Heart right ventricle (tissue), 16 donors: ENCODE results near the gene EVA1B. TPM values are rescaled to one million over a fixed set of nuclear protein-coding genes. Genes with fewer than 3 reads are reported as not detected.

Experiments used
- ATAC-seq, 8 donors: fragments of 200-7000 bp; cut with Tn5 transposase; one replicate each; pipeline ENCODE4 v1.9.1; 2020; ENCODE audit warnings: mild to moderate bottlenecking in 8 of 8, moderate library complexity in 8 of 8, moderate number of reproducible peaks in 1 of 8
- DNase-seq, 2 donors: peaks; one replicate each; pipeline ENCODE4 v3.0.0-alpha.2; 2020
- H3K27ac ChIP-seq, 10 donors: fragments of 200-600 bp; sonication (generic) in 2 of 10; one replicate each; pipeline versions ENCODE4 v1.5.0 to v1.8.0; 2020 to 2022; ENCODE audit warnings: mild to moderate bottlenecking in 3 of 10
- H3K27me3 ChIP-seq, 7 donors: fragments of 200-600 bp; one replicate each; pipeline ENCODE4 v1.8.0; 2021 to 2022; ENCODE audit warnings: mild to moderate bottlenecking in 2 of 7
- H3K36me3 ChIP-seq, 9 donors: fragments of 200-600 bp; sonication (generic) in 1 of 9; one replicate each; pipeline versions ENCODE4 v1.5.0 to v1.8.0; 2020 to 2022; ENCODE audit warnings: mild to moderate bottlenecking in 2 of 9
- H3K4me1 ChIP-seq, 9 donors: fragments of 200-600 bp; sonication (generic) in 1 of 9; one replicate each; pipeline versions ENCODE4 v1.5.0 to v1.8.0; 2020 to 2022; ENCODE audit warnings: mild to moderate bottlenecking in 4 of 9
- H3K4me3 ChIP-seq, 10 donors: fragments of 200-600 bp; sonication (generic) in 2 of 10; one replicate each; pipeline versions ENCODE4 v1.5.0 to v1.8.0; 2020 to 2022; ENCODE audit warnings: mild to moderate bottlenecking in 7 of 10, moderate library complexity in 2 of 10
- H3K9me3 ChIP-seq, 11 donors: fragments of 200-600 bp in 10 of 11; sonication (generic) in 2 of 11; one replicate each; pipeline versions ENCODE4 v1.5.0 to v1.8.0; 2013 to 2022; ENCODE audit warnings: mild to moderate bottlenecking in 2 of 11, control low read depth in 1 of 11, moderate library complexity in 1 of 11
- CTCF ChIP-seq, 9 donors: fragments of 200-600 bp; sonication (generic) in 2 of 9; IDR thresholded peaks; one replicate each; pipeline versions ENCODE4 v1.5.0 to v1.8.0; 2021 to 2022; ENCODE audit warnings: antibody characterized with exemption in 9 of 9, mild to moderate bottlenecking in 5 of 9, moderate library complexity in 1 of 9
- WGBS, 2 donors: extraction: QIAGEN DNeasy Blood & Tissue Kit; methylation state at CpG; one replicate each; pipeline ENCODE4 v1.1.7; 2013; ENCODE audit warnings: inconsistent platforms in 1 of 2; 5-methylcytosine and 5-hydroxymethylcytosine counted together
- intact Hi-C, 10 donors: fragments of 100-400 bp; cut with DNase I; formaldehyde crosslinking; loops; one replicate each; pipeline versions ENCODE4 v1.11.1 to v1.14.2; 2022
- polyA plus RNA-seq, 2 donors: library from polyadenylated mRNA; stranded (reverse); fragments of 200-250 nt; gene quantifications; one replicate each; pipeline ENCODE4 v1.2.3, GENCODE V29; 2013
- total RNA-seq, 10 donors: library from RNA; stranded (reverse); fragmentation: NEBNext Ultra II Directional in 3 of 10; extraction: Animal tissue kit (Norgen Biotek cat#: 25700) in 3 of 10; gene quantifications; one replicate each; pipeline versions ENCODE4 v1.2.1 to v1.2.4, GENCODE V29; 2021 to 2023
- donor health status: Arrhythmogenic right ventricular cardiomyopathy.
- donor health status: ischemic (EF 13 %, LVEDD 7.1; RV severe dilation, severe dysfunction).
- donor health status: healthy with polysubstance abuse.
- donor health status: DM: no; HTN: yes; CAD: no.
- donor health status: DM: no; HTN: no; CAD: no.
- donor health status: ischemic (EF 25% LVEDD 6.9; RV normal size, moderate dysfunction).
- donor health status: ischemic (EF 25% LVEDD 5.7; RV mildly dilated, moderate dysfunction).
- donor health status: healthy.
- donor health status: DM: yes; HTN: yes; CAD: no.
- donor health status: Ischemic cardiomyopathy.
- donor health status: ischemic (EF 35%, LVEDD 5.7; RV mildly dilated, moderate dysfunction).
- donor health status: nonischemic (EF 11% LVEDD 7.7; RV severe dilation, severe dysfunction).
- donor health status: DM: yes; HTN: yes; CAD: no.
- donor health status: PGD.
- donor health status: ischemic (EF 29% LVEDD 5.4; RV normal size, mild dysfunction).
- donor health status: nonischemic (EF 23%, LVEDD 6.1; RV moderate dilation, normal function).

The EVA1B gene
- total and polyA plus RNA-seq, 12 donors: 4.6 to 38.9 (median 7.2) TPM

- ATAC-seq: no peak
- no peak for DNase-seq
- no peak for TF ChIP-seq CTCF (IDR thresholded peaks at IDR 0.05)
- H3K4me1 ChIP-seq: peaks cover 13 to 46% (median 38%) of the 10 kb centered on the region in 9 donors
- intact Hi-C loops: no loop called here
- peaks cover 0 to 90% (median 43%) of the 10 kb centered on the region in 9 donors for H3K36me3 ChIP-seq
- 94 to 97% methylated on average over 11 of the region's 11 CpGs for WGBS, 2 donors
- H3K4me3 ChIP-seq: no peak overlapping the region
- no peaks in the 10 kb centered on the region for H3K27me3 ChIP-seq
- no peaks in the 10 kb centered on the region for H3K9me3 ChIP-seq
- H3K27ac ChIP-seq: no peak overlapping the region
These were observed 31.0 kb upstream of the EVA1B start for GRCh38 chr1:36354486-36354885.

GRCh38 chr1:36352910-36353878, 29.7 kb upstream of the EVA1B start:
- Histone ChIP-seq H3K4me3 (no peak overlapping the region), H3K27me3 (no peaks in the 10 kb centered on the region), H3K4me1 (peaks cover 17 to 50% (median 39%) of the 10 kb centered on the region in 9 donors), H3K9me3 (no peaks in the 10 kb centered on the region), H3K36me3 (peaks cover 0 to 87% (median 40%) of the 10 kb centered on the region in 9 donors), H3K27ac (no peak overlapping the region)
- ATAC-seq (no peak), DNase-seq (no peak)
- no peak for TF ChIP-seq CTCF (IDR thresholded peaks at IDR 0.05)
- 87% methylated on average over 15 of the region's 15 CpGs for WGBS, 2 donors
- intact Hi-C loops: no loop called here

- intact Hi-C loops: no loop called here
- no peak for DNase-seq
- TF ChIP-seq CTCF (IDR thresholded peaks at IDR 0.05): no peak
- H3K27ac ChIP-seq: peak overlapping the region in 2 of 10 donors; percentile 36 to 84
- H3K9me3 ChIP-seq: no peaks in the 10 kb centered on the region
- no peak overlapping the region for H3K4me3 ChIP-seq
- no peaks in the 10 kb centered on the region for H3K27me3 ChIP-seq
- 66 to 67% methylated on average over 13 of the region's 13 CpGs for WGBS, 2 donors
- peaks cover 0 to 87% (median 42%) of the 10 kb centered on the region in 9 donors for H3K36me3 ChIP-seq
- peaks cover 17 to 50% (median 39%) of the 10 kb centered on the region in 9 donors for H3K4me1 ChIP-seq
- ATAC-seq: no peak
These were observed 28.9 kb upstream of the EVA1B start for GRCh38 chr1:36352125-36352909.
